Transverse colon (tissue), 4 donors: Measurements from ENCODE around the gene GPM6B. TPM values are rescaled to one million over a fixed set of nuclear protein-coding genes. Genes with fewer than 3 reads are reported as not detected.

ENCODE experiments used
- DNase-seq: peaks from one replicate; pipeline ENCODE4 v3.0.0-alpha.2; 2019
- H3K27ac ChIP-seq, 4 donors: fragments of 200-600 bp; sonication (generic); 2 replicates each; pipeline ENCODE4 v1.5.1; 2016 to 2018; ENCODE audit warnings: inconsistent platforms in 4 of 4
- H3K27me3 ChIP-seq: fragments of 200-600 bp; sonication (generic); 2 replicates; pipeline ENCODE4 v1.5.1; 2017; ENCODE audit warnings: inconsistent platforms
- H3K36me3 ChIP-seq, 4 donors: fragments of 200-600 bp; sonication (generic); 2 replicates each; pipeline ENCODE4 v1.5.1; 2017 to 2019; ENCODE audit warnings: inconsistent platforms in 4 of 4
- H3K4me1 ChIP-seq, 4 donors: fragments of 200-600 bp; sonication (generic); 2 replicates each; pipeline ENCODE4 v1.5.1; 2017 to 2020; ENCODE audit warnings: inconsistent platforms in 4 of 4
- H3K4me3 ChIP-seq, 4 donors: fragments of 200-600 bp; sonication (generic); 1 replicate in 1 of 4; 2 replicates in 3 of 4; pipeline versions ENCODE4 v1.5.1 to v1.6.1; 2017 to 2019; ENCODE audit warnings: inconsistent platforms in 4 of 4
- H3K9me3 ChIP-seq, 2 donors: fragments of 200-600 bp; sonication (generic); 2 replicates each; pipeline ENCODE4 v1.5.1; 2017 to 2019; ENCODE audit warnings: inconsistent platforms in 2 of 2
- CTCF ChIP-seq, 5 experiments: fragments of 200-600 bp in 3 of 5; fragments of 450-650 bp in 2 of 5; sonication (generic) in 3 of 5; IDR thresholded peaks; 1 replicate in 2 of 5; 2 replicates in 3 of 5; pipeline ENCODE4 v1.5.1; 2016 to 2017; ENCODE audit warnings: antibody characterized with exemption in 5 of 5, inconsistent platforms in 3 of 5, mild to moderate bottlenecking in 2 of 5, moderate library complexity in 1 of 5
- EP300 ChIP-seq: sonication (generic); formaldehyde crosslinking; IDR thresholded peaks from one replicate; pipeline ENCODE4 v1.6.1; 2017; ENCODE audit warnings: antibody characterized with exemption, low read depth
- POLR2A ChIP-seq: fragments of 450-650 bp; IDR thresholded peaks from one replicate; pipeline ENCODE4 v1.6.1; 2016; ENCODE audit warnings: antibody characterized with exemption, mild to moderate bottlenecking, moderate library complexity
- POLR2AphosphoS5 ChIP-seq, 3 donors: sonication (generic); formaldehyde crosslinking; IDR thresholded peaks; one replicate each; pipeline ENCODE4 v1.6.1; 2016; ENCODE audit warnings: antibody characterized with exemption in 3 of 3
- WGBS, 2 donors: methylation state at CpG; one replicate each; pipeline ENCODE4 v1.1.5; 2018; ENCODE audit warnings: low coverage in 1 of 2; 5-methylcytosine and 5-hydroxymethylcytosine counted together
- in situ Hi-C, 4 donors: fragments of 200-750 bp; cut with MboI; loops; one replicate each; pipeline versions ENCODE4 v1.15.0 to v1.15.1; 2017; ENCODE audit warnings: low sequenced_read_pairs in 3 of 4, low pct_ligation_motif_present in 1 of 4, low pct_unique_long_range_greater_than_20kb in 1 of 4
- intact Hi-C: fragments of 100-400 bp; cut with DNase I; formaldehyde crosslinking; loops from one replicate; pipeline ENCODE4 v1.15.1; 2023; ENCODE audit warnings: low total_unique reads
- total RNA-seq, 4 donors: library from RNA; depleted of rRNA; stranded (reverse); fragments of >200 nt; gene quantifications; one replicate each; pipeline ENCODE4 v1.1.0, GENCODE V29; 2016

The GPM6B gene
- total RNA-seq, 4 donors from 2014 or later, result 1.5 to 7.6 (median 5.0) TPM

GRCh38 chrX:13750812-13751211 lies 66.1 kb downstream of the GPM6B start:
- H3K27ac ChIP-seq, result no peak overlapping the region
- H3K9me3 ChIP-seq, result no peaks in the 10 kb centered on the region
- in situ Hi-C loops, result loop anchor here in 3 of 4 donors (10.0 to 25.0 kb wide), 3 partner anchors 239 to 286 kb away; partner anchors contain the start of gene GEMIN8 (in 3 of the 3)
- H3K4me3 ChIP-seq, result no peak overlapping the region
- intact Hi-C loops, result loop anchor here (10.0 kb wide), 1 partner anchor 284 kb away; no protein-coding TSS in a partner anchor
- no peaks in the 10 kb centered on the region for H3K36me3 ChIP-seq
- TF ChIP-seq POLR2A (no peak), EP300 (no peak), POLR2AphosphoS5 (IDR thresholded peaks at IDR 0.05) (no peak), CTCF (IDR thresholded peaks at IDR 0.05) (no peak)
- H3K27me3 ChIP-seq, result no peaks in the 10 kb centered on the region
- no peak for DNase-seq
- H3K4me1 ChIP-seq, result no peaks in the 10 kb centered on the region

GRCh38 chrX:13750204-13750603 lies 66.7 kb downstream of the GPM6B start:
- in situ Hi-C loops, result loop anchor here in 3 of 4 donors (10.0 to 25.0 kb wide), 3 partner anchors 238 to 287 kb away; partner anchors contain the start of gene GEMIN8 (in 3 of the 3)
- DNase-seq, result no peak
- no peak overlapping the region for H3K27ac ChIP-seq

GRCh38 chrX:13748486-13748885 lies 68.4 kb downstream of the GPM6B start:
- in situ Hi-C loops, result loop anchor here in 1 of 4 donors (5.0 to 25.0 kb wide), 2 partner anchors 86 to 289 kb away; partner anchors contain the start of gene GEMIN8
- intact Hi-C loops, result no loop called here
- Histone ChIP-seq H3K27ac (no peak overlapping the region), H3K4me1 (no peaks in the 10 kb centered on the region), H3K27me3 (no peaks in the 10 kb centered on the region), H3K36me3 (no peaks in the 10 kb centered on the region), H3K9me3 (no peaks in the 10 kb centered on the region), H3K4me3 (no peak overlapping the region)
- TF ChIP-seq POLR2A, result no peak
- no peak for TF ChIP-seq EP300
- TF ChIP-seq CTCF (IDR thresholded peaks at IDR 0.05), result no peak
- TF ChIP-seq POLR2AphosphoS5 (IDR thresholded peaks at IDR 0.05), result no peak
- no peak for DNase-seq
- WGBS, 2 donors, result 75 to 95% methylated on average over 2 to 3 of the region's 3 CpGs

More at GRCh38 chrX:13750204-13750603, 66.7 kb downstream of the GPM6B start:
- no peaks in the 10 kb centered on the region for H3K36me3 ChIP-seq
- no peak overlapping the region for H3K4me3 ChIP-seq
- H3K27me3 ChIP-seq, result no peaks in the 10 kb centered on the region
- TF ChIP-seq CTCF (IDR thresholded peaks at IDR 0.05), result peak; percentile 37 to 46 (median 43)
- no peak for TF ChIP-seq POLR2AphosphoS5 (IDR thresholded peaks at IDR 0.05)
- H3K9me3 ChIP-seq, result no peaks in the 10 kb centered on the region
- no peaks in the 10 kb centered on the region for H3K4me1 ChIP-seq
- intact Hi-C loops, result loop anchor here (10.0 kb wide), 1 partner anchor 285 kb away; no protein-coding TSS in a partner anchor

- H3K36me3 ChIP-seq, result no peaks in the 10 kb centered on the region
- WGBS, 2 donors, result 22% methylated on average over 2 of the region's 2 CpGs; no CpG with 5 or more reads in 1 of the 2 donors
- TF ChIP-seq EP300 (no peak), CTCF (IDR thresholded peaks at IDR 0.05) (peak; percentile 38 to 50 (median 46)), POLR2A (no peak)
- DNase-seq, result peak; percentile 57
- peak overlapping the region in 1 of 4 donors; percentile 24 for H3K27ac ChIP-seq
- H3K4me3 ChIP-seq, result no peak overlapping the region
- in situ Hi-C loops, result loop anchor here in 1 of 4 donors (5.0 to 25.0 kb wide), 2 partner anchors 86 to 289 kb away; partner anchors contain the start of gene GEMIN8
- intact Hi-C loops, result no loop called here
- H3K27me3 ChIP-seq, result no peaks in the 10 kb centered on the region
- H3K4me1 ChIP-seq, result no peaks in the 10 kb centered on the region
- no peaks in the 10 kb centered on the region for H3K9me3 ChIP-seq
Observed at GRCh38 chrX:13747836-13748235, 69.1 kb downstream of the GPM6B start.
